HG03565 (cell line): ENCODE results near the gene ETNK2.

Source experiments
- ATAC-seq: cut with Tn5 transposase; IDR thresholded peaks from one replicate; pipeline ENCODE4 v1.9.1; 2021; ENCODE audit warnings: mild to moderate bottlenecking, moderate library complexity; ENCODE audit not compliant: unreplicated experiment

The ETNK2 gene

DNA sequence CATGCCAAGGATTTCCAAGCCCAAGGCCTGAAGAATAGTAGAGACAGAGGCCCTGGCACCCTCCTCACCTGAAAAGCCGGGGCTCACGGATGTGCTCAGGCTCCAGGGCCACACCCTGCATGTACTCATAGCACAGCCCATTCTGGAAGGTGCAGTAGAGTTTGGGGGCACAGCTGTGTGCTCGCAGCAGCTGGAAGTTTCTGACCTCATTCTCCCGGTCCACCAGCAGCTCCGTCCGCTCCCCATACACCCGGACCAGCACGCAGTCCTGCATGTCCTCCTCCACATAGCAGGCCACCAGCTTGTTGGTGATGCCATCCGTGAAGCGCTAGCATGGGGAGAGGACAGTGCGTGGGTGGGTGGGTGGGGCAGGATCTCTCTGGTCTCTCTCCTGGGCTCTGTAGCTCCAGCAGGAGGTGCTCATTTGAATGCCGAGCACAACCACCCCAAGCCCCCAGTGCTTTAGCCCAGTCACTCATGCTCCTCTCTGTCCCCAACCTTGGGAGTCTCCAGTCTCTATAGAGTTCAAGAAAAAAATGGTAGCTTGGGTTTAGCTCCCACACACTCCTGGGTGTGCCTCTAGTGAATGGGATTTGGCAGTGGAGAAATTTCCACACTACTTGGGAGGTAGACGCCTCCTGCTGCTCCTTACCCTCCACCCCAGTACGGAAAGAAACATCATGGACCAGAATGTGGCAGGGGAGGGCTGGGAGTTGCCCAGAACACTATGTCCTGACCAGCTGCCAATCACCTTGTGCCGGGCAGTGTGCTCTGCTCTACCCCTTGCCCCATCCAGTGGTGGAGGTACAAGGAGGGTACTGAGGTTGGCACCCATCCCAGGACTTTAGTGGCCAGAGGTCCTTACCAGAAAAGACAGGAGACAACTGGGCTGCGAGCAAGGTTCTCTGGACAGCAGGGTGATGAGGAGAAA is 1.9 kb downstream of the ETNK2 start:
- no peak for ATAC-seq

DNA sequence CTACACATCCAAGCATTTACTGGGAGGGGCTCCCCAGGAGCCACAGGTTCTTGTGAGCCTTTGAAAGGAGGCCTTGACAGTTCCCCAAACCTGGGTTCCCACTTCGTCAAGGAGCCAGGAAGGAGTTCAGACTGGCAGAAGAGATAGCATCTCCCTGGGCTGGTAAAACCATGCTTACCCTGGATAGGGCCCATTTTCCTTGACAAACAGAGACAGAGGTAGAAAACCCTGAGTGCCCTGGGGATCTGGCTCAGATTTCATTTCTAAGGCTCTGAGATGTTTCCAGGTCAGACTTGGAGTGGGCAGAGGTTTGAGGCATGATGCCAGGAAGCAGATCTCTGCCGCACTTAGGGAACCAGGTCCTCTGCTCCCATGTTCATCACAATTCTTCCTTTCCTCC is 2.7 kb downstream of the ETNK2 start:
- ATAC-seq = no peak

DNA sequence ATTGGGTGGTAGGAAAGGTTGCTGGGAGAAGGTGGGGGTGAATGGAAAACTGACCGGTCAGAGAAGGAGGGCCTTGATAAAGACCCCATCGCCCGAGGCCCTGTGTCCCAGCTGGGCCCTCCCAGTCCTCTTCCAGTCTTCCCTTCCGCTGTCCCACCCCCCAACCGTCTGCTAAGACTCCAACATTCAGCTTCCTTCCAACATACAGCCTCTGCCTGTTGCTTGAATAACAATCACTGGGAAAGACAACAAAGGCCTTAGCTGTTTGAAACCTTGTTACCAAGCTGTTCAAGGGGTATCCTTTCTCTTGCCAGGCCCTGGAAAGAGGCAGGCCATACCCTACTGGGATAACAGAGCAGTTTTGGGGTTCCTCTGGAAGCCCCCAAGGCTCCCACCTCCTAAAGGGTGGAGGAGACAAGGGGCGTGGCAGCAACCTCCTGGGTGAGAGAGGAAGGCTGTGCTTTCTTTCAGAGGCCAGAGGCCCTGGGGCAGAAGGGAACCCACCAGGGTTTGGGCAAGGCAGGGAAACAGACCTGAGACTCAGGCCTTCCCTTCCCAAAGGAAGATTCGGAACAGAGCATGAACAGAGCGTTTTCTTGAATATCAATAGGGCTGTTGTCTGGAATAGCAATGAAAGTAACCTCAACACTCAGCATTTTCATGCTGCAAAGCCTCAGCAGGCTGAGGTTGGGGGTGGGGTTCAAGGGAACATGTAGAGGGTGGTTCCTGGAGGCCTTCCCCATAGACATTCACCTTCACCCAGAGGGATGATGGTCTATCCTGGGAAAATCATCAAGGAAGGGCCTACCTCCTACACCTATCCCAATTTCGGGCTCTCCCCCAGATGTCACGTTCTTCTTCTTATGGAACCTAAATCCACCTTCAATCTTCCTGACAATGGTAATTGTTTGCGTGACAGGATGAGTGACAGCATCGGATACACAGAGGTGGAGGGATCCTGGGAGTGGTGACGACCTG is 4.1 kb downstream of the ETNK2 start:
- no peak for ATAC-seq

DNA sequence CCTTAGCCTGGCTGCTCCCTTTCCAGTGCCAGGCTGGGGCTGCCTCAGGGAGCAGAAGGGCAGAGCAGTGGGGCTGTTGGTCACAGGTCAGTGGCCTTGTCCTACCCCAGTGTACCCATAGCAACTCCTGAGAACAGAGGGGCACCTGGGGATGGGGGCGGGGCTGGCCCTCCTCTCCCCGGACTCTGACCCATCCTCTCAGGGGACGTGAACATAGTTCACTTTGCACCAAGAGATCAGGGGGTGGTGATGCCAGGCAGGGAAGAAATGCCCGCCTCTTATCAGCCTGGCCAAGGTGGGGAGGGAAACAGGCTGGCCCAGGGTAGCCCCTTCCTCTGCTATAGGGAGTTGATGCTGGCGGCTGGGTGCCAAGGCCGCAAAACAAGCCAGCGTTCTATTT is 4.9 kb downstream of the ETNK2 start:
- no peak for ATAC-seq

DNA sequence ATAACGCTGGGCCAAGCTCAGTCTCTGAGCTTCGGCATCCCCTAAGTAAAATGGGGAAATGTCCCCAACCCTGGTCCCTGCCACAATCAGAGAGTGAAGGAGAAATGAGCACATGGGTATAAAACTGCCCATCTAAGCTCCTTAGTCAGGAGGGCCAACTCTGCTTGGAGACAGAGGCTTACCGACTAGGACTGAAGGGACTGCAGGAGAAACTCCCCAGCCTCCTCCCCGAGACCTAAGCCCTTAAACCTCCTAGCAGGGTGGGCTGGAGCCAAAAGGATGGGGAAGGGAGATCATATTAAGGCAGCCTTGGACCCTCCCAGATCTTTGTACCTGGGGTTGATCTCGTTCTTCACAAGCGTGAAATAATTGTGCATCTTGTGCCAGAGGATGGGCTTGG is 5.5 kb downstream of the ETNK2 start:
- ATAC-seq = no peak

DNA sequence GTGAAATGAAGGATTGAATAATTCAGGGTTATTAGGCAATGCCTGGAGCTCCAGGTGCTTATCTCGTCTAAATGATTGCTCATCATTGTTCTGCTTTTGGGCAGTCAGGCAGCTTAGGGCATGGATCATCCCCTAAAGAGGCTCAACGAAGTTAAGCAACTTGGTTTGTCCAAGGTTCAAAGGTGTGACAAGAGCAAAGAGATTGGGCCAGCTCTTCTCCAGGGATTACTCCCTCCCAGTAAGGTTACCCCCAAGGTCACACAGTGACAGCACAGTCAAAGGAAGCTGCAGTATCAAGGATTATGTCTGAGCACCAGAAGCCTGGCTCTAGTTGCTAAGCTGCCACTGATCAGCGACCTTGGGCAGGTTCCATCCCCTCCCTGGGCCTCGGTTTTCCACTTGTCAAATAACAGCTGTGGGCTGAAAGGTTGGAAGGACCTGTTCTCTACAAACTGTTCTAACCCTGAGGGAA is 6.8 kb downstream of the ETNK2 start:
- ATAC-seq = no peak

DNA sequence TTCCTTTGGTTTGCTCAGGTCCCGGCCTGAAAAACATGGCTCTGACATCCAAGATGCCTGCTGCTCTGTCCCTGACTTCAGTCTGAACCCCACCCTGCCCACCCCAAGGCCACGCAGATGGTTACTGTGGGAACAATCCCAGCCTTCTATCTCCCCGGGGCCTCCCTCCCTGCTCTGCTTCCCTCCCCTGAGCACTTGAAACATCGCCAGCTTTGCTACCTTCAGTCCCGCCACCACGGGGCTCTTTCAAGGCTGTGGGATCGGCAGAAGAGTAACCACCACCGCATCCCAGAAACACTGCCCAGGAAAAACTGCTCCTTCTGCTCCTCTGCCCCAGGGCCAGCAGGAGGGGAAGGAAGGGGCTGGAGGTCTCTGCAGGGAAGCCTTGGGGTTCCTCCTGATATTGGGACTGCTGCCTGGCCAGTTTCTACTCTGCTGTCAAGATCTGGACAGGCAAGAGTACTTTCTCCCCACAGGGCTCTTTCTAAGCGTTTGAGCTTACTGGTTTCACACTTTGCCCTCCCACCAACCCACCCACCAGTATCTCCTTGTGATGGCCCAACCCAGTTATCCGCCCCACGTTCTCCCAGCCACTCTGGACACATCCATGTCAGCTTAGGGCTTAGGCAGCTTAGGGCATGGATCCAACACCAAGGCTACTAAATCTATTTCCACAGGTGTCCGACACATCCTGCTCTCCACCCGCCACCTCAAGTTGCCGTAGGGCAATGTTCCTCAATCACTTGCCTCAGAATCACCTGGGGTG is 8.4 kb downstream of the ETNK2 start:
- ATAC-seq = no peak

DNA sequence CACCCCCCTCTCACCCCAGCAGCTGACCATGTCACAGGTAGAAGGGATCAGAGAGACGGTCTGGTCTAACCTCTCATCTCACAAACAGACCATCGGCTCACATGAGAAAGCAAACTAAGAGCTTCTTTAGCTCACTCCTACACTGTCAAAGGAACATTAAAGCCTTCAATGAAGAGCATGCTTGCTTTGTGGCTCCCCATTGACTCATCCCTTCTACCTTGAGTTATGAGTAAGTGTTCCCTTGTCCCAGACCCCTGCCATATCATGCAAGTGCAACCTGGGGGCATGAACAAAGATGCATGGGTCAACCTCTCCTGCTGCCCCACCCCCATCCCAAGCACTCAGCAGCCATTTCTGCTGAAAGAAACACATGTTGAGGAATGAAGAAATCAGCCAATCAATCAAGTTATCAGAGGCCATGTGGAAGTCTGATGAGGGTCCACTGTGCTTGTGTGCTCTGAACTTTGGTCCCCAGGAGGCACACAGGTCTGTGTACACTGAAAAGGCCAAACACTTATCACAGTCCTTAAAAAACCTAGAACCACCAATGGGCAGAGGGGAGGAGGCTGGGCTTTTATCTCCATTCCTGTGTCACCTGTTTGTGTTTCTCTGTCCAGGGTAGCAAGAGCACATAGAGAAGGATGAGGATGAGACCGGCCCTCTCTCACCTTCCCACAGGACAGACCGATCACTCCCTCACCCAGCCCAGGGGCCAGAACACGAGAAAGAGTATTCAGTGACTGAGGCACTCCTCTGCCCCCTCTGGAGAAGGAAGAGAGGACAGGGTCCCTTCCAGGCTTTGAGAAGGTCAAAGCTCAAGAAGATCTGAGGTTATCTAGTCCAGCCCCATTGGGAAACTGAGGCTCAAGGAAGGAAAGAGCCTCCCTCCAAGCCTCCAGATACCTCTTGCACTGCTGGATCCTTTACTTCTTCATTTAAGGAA is 9.5 kb downstream of the ETNK2 start:
- no peak for ATAC-seq

DNA sequence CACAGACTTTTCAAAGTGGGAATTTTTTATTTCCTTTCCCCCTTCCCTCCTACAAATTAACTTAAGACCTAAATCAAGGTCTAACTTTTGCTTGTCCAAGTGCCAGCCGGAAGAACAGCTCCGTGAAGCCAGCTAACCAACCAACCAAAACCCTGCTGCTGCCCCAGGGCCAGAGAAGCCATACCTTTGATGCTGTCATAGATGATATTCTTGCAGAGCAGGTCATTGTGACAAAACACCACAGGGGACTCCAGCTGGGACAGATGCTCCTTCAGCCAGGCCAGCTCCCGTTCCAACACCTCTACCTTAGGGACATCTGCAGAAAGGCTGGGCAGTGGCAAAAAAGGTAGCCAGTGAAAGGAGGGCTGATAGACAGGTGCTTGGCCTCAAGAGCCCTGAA is 10.7 kb downstream of the ETNK2 start:
- no peak for ATAC-seq

DNA sequence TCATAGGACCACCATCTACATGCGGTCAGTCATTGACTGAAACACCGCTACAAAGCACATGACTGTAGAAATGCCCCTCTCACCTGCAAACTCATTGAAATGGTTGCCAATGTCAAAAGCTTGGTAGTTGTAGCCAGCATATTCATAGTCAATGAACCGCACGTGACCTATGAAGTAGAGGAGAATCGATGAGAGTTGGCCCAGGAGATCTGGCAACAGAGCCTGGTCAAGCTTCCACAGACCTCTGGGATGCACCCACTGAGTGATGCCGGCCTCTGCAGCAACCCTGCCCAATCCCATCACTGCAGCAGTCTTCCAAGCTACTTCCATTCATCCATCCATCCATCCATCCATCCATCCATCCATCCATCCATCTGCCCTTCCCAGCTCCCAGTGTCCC is 11.9 kb downstream of the ETNK2 start:
- no peak for ATAC-seq

DNA sequence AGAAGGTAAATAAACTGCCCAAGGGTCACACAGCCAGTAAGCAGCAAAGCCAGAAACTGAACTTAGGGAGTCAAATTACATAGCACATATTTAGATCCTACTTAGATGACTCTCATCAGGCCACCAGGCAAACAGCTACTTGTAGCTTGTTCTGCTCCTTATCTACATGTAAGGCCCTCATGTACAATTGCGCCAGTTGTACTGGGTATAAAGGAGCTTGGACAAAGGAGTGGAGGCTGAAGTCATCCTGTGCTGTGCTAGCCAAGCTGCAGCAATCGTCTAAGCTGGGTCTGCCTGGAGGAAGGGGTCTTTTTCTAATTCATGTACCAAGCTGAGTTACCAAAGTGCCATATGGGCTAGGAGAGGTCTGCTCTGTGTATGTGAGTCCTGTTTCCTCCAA is 12.8 kb downstream of the ETNK2 start:
- ATAC-seq = no peak

DNA sequence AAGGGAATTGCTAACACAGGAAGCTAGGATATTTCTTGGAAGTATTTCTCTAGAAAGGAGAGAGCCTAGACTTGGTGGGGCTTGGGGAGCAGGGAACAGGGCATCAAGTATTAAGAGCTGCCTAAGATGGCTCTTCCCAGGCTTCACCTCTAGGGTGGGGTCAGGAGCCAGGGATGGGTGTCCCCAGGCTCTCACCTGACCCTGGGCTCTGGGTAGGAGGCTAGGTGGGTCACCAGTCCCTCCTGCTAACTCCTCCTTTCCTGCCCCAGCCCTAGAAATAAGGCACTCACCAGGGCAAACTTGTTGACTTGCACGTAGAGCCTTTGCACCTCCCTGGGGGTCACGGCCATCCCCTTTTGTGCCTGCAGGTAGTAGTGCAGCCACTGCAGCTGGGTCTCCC is 15.0 kb downstream of the ETNK2 start:
- no peak for ATAC-seq

DNA sequence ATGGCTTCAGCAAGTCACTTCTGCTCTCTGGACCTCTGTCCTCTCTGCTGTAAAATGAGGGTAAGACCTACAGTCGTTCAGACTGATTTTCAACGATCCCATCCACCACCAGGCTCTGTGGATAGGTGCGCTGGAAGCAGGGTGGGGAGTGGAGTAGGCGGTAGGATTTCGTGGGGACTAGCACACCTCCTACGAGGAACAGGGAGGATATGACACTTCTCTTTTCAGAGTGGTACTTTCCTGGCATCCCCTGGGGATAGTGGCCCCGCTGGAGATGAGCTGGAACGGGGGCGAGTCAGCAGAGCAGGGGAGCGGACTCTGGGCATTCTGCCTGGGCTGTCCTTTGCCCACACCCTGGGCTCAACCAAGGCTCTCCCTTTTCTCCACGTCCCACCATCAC is 17.7 kb downstream of the ETNK2 start:
- no peak for ATAC-seq

DNA sequence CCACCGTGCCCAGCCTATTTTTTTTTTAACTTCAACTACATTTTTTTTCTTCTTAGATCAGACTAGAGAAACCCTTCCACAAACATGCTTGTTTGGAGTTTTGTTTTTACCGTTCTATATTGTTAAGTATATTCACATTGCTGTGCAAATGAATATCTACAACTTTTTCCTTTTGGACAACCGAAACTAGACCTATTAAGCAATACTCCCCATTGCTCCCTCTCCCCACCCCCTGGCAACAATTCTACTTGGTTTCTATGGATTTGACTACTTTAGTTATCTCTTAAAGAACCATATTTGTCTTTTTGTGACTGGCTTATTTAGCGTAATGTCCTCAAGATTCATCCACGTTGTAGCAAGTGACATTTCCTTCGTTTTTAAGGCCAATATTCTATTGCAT is 19.1 kb downstream of the ETNK2 start:
- ATAC-seq = no peak

DNA sequence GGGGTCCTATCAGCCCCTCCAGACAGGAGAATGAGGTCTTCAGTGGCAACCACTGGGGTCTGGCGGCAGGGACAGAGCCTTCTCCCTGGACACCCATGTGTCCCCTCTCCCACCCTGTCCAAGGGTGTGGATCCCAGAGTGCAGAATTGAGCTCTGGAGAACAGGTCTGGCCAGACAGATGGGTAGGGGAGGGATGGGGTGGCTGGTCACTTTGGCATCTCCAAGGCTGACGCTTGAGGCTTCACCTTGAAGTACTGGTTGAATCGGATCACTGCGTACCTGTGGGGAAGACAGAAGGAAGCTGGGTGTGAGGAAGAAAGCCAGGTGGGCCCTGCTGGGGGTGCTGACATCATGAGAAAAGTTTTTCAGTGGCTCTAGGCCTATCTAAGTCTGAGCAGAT is 19.9 kb downstream of the ETNK2 start:
- no peak for ATAC-seq

DNA sequence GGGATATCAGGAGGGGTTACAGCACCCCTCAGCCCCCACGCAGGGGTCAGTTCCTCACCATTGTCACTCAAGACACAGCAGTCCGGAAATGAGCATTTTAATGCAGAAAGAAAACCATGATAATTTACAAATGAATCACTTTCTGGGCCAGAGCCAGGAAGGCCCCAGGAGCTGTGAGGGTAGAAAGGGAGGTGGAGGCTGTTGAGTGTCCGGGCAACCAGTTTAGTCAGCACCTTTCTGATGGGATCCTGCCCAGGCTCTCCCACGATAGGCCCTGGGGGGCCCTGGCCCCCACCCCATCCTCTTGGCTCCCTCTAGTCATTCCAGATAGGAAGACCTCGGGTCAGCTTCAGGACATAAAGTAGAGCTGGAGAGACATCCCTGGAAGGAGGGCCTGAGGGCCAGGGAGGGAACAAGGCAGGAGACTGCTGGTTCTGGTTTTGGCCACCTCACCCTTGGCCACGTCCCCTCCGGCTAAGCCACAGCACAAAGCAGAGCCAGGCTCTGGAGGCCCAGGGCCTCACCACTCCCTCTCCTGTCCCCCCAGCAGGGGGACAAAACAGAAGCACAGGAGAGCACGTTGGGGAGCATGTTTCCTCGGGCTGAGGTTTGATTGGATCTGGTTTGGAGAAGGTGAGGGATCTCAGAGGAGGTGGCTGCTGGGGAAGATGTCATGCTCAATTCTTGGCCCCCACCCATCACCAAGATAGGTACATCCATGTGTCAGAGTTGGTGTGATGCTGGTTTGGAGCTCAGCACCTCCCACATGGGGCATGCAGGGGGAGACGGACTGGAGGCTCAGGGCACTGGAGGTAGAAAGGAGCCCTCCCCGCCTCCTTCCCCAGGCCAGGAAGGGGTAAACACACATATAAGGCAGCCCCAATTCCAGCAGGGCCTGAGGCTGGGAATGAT is 20.6 kb downstream of the ETNK2 start:
- ATAC-seq = no peak

DNA sequence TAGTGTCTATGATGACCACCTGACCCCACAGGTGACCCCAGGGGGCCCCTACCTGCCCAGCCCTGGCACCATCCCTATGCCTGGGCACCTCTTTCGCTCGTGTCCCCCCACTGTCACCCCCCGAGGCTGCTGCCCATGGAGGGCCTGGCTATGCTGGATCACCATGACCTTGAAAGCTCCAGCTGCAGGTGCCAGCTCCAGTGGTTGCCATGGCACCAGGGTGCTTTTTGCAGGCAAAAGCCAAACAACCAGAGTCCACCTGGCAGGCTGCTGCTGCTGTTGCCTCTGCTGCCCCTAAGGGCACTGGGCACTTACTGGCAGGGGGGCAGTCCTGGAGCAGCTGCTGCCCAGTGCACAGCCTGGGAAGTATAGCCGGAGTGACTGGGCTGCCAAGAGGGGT is 21.7 kb downstream of the ETNK2 start:
- ATAC-seq = no peak

DNA sequence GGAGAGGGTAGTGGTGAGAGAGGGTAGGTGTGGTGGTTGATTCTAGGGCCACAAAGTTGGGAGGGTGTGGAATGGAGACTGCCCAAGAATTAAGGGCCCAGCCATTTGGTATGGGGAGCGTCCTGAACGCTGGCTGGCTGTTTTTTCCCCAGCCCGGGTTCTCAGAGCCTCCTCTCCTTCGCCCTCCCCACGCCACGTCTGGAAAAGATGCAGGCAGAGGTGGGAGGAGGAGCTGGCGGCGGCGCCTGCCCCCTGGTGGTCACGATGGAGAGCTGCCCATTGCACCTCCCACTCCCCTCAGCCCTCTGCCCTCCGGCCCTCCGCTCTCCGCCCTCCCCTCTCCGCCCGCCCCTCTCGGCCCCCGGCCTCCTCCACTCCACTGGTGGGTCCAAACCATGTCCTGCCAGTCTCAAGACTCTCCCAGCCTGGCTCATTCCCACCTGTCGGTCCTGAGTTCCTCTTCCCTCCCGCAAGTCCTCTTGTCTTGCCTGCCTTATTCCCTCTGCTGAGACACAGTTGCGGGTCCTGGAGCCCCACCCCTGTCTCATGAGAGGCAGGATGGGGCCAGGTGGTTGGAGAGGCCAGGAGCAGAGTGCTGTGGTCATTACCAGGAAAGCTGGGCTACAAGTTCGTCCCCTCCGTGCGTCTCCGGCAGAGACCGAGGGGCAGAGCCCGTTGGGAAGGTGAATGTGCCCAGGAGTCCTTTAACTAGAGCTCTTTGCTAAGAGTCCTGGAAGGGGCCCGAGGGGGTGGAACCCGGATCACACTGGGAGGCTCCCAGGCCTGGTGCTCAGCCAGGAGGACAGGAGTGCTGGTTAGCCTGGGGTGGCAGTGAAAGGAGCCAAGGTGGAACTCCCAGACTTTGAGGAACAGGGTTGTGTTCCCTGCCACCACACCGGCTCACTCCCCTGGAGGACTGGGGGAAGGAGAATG is 22.6 kb downstream of the ETNK2 start:
- no peak for ATAC-seq
